Ureter (tissue), 1 donor: ENCODE results near the gene C3. TPM values are rescaled to one million over a fixed set of nuclear protein-coding genes. Genes with fewer than 3 reads are reported as not detected.

Source experiments
- DNase-seq: peaks from one replicate; pipeline ENCODE4 v3.0.0-alpha.2; 2020; ENCODE audit warnings: low spot score
- total RNA-seq: library from RNA; stranded (reverse); gene quantifications from one replicate; pipeline ENCODE4 v1.2.4, GENCODE V29; 2023
- donor health status: DM: yes; HTN: yes; CAD: no.

The C3 gene
- total RNA-seq, 1 donor from 2014 or later = 718 TPM

- DNase-seq = no peak
These were observed 25.5 kb upstream of the C3 start for GRCh38 chr19:6745965-6746364.

- peak; percentile 95 for DNase-seq
These were observed 24.2 kb upstream of the C3 start for GRCh38 chr19:6744381-6745301.

- DNase-seq = peak; percentile 51
These were observed 23.4 kb upstream of the C3 start for GRCh38 chr19:6743714-6744380.

GRCh38 chr19:6743066-6743465, 22.6 kb upstream of the C3 start:
- no peak for DNase-seq

GRCh38 chr19:6740589-6741343, 20.3 kb upstream of the C3 start:
- DNase-seq = peak; percentile 78

- peak; percentile 57 for DNase-seq
These were observed 19.6 kb upstream of the C3 start for GRCh38 chr19:6739883-6740588.

GRCh38 chr19:6739390-6739882, 19.0 kb upstream of the C3 start, which contains the start of gene TRIP10:
Gene TRIP10, plus strand, starts transcription at chr19:6739680. Its CDS starts 82 bp downstream, at chr19:6739762.
- DNase-seq = peak; percentile 88

GRCh38 chr19:6738787-6739389, 18.4 kb upstream of the C3 start:
- peak; percentile 74 for DNase-seq

GRCh38 chr19:6737873-6738786, 17.7 kb upstream of the C3 start:
- peak; percentile 97 for DNase-seq

GRCh38 chr19:6737284-6737872, 16.9 kb upstream of the C3 start, which contains the start of gene GPR108:
Gene GPR108, minus strand, starts transcription at chr19:6737580. Its CDS starts 4 bp downstream, at chr19:6737576.
- peak; percentile 100 for DNase-seq

- DNase-seq = no peak
These were observed 16.4 kb upstream of the C3 start for GRCh38 chr19:6736917-6737283.

GRCh38 chr19:6736169-6736916, 15.9 kb upstream of the C3 start:
- DNase-seq = peak; percentile 80

- peak; percentile 46 for DNase-seq
These were observed 14.9 kb upstream of the C3 start for GRCh38 chr19:6735181-6735911.

- DNase-seq = peak; percentile 44
These were observed 13.7 kb upstream of the C3 start for GRCh38 chr19:6734096-6734696.

GRCh38 chr19:6733338-6734095, 13.1 kb upstream of the C3 start:
- no peak for DNase-seq

GRCh38 chr19:6732803-6733337, 12.4 kb upstream of the C3 start:
- DNase-seq = no peak
